Suprapubic skin (tissue), 3 donors: Measurements from ENCODE around the gene RNF111.

Source experiments
- EP300 ChIP-seq: sonication (generic); formaldehyde crosslinking; IDR thresholded peaks from one replicate; pipeline ENCODE4 v1.6.1; 2017; ENCODE audit warnings: antibody characterized with exemption
- POLR2A ChIP-seq, 2 donors: fragments of 450-650 bp; IDR thresholded peaks; one replicate each; pipeline ENCODE4 v1.6.1; 2017; ENCODE audit warnings: antibody characterized with exemption in 2 of 2, mild to moderate bottlenecking in 2 of 2, moderate library complexity in 2 of 2
- TF ChIP-seq, protein P1 (sequence below), 2 donors: fragments of 200-600 bp in 1 of 2; fragments of 450-650 bp in 1 of 2; sonication (generic) in 1 of 2; IDR thresholded peaks; one replicate each; pipeline ENCODE4 v1.5.1; 2016 to 2019; ENCODE audit warnings: antibody characterized with exemption in 2 of 2, mild to moderate bottlenecking in 1 of 2, moderate library complexity in 1 of 2

DNA sequence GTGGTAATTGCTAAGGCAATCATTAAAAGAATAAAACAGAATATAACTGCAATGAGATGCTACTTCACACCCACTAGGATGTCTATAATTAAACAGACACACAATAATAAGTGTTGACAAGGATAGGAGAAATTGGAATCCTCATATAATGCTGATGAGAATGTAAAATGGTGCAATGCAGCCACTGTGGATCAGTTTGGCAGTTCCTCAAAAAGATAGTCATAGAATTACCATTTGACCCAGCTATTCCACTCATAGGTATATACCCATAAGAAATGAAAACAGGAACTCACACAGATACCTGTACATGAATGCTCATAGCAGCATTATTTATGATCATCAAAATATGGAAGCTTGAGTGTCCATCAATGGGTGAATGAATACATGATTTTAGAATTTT lies 9.6 kb upstream of the RNF111 start:
- TF ChIP-seq, protein P1, sequence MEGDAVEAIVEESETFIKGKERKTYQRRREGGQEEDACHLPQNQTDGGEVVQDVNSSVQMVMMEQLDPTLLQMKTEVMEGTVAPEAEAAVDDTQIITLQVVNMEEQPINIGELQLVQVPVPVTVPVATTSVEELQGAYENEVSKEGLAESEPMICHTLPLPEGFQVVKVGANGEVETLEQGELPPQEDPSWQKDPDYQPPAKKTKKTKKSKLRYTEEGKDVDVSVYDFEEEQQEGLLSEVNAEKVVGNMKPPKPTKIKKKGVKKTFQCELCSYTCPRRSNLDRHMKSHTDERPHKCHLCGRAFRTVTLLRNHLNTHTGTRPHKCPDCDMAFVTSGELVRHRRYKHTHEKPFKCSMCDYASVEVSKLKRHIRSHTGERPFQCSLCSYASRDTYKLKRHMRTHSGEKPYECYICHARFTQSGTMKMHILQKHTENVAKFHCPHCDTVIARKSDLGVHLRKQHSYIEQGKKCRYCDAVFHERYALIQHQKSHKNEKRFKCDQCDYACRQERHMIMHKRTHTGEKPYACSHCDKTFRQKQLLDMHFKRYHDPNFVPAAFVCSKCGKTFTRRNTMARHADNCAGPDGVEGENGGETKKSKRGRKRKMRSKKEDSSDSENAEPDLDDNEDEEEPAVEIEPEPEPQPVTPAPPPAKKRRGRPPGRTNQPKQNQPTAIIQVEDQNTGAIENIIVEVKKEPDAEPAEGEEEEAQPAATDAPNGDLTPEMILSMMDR (IDR thresholded peaks at IDR 0.05): no peak
- TF ChIP-seq POLR2A (IDR thresholded peaks at IDR 0.05) (no peak), EP300 (no peak)
